AG04450 (cell line): ENCODE measurements around the gene STT3B. TPM values are rescaled to one million over a fixed set of nuclear protein-coding genes. Genes with fewer than 3 reads are reported as not detected.
"Not testable (repeated sequence)": the region's sequence is repeated elsewhere in the genome, so short reads cannot be mapped to it uniquely, and the experiment has no call there.

Experiments
- CTCF ChIA-PET: fragments of 300-600, 350-600 bp; formaldehyde crosslinking; extraction: SDS; loops from one replicate; lab custom pipeline; 2022; ENCODE audit warnings: antibody characterized with exemption, inconsistent platforms; lab: Charles Lee
- POLR2A ChIA-PET: fragments of 350-600 bp; formaldehyde crosslinking; extraction: SDS; loops from one replicate; lab custom pipeline; 2021; ENCODE audit warnings: antibody characterized with exemption, inconsistent platforms; lab: Yijun Ruan, JAX
- DNase-seq: peaks from one replicate; pipeline ENCODE4 v3.0.0-alpha.2; 2011; ENCODE audit warnings: low read depth, low spot score
- H3K27ac ChIP-seq: one replicate; pipeline ENCODE4 v1.5.1; 2012; ENCODE audit warnings: low read depth, low read length, control low read depth
- H3K27me3 ChIP-seq: one replicate; pipeline ENCODE4 v1.6.0; 2012; ENCODE audit warnings: low read length; ENCODE audit not compliant: control insufficient read depth, insufficient read depth
- H3K4me3 ChIP-seq: 2 replicates; pipeline ENCODE4 v1.5.1; 2011; ENCODE audit warnings: mild to moderate bottlenecking, low read depth, low read length, control low read depth
- H3K9me3 ChIP-seq: 2 replicates; pipeline ENCODE4 v1.5.1; 2012; ENCODE audit warnings: low read length; ENCODE audit not compliant: control insufficient read depth, insufficient read depth
- polyA plus RNA-seq: library from polyadenylated mRNA; depleted of rRNA; stranded (reverse); fragments of >200 nt; gene quantifications from 2 replicates; pipeline ENCODE4 v1.2.3, GENCODE V29; 2011
- TF ChIP-seq, protein P1 (sequence below): IDR thresholded peaks from 2 replicates; pipeline ENCODE4 v1.5.1; 2011; ENCODE audit warnings: low read depth, low read length, control low read depth, inconsistent platforms

STT3B gene
- polyA plus RNA-seq, 1 experiment: 112 TPM

DNA sequence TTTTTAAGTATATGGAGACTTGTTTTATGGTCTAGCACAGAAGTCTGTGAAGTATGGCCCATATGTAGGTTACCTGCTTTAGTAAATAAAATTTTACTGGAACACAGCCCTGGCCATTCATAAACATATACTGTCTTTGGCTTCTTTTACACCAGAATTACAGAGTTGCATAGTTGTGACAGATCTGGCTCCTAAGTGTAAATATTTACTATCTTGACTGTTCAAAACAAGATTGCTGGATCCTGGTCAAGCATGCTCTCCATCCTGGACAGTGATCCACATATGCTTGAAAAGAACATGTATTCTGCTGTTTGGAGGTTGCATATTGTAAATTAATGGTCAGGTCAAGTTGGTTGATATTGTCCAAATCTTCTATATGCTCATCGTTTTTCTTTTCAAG is 57.9 kb downstream of the STT3B start:
- Histone ChIP-seq H3K4me3 (no peak overlapping the region), H3K9me3 (no peaks in the 10 kb centered on the region), H3K27ac (no peak overlapping the region), H3K27me3 (no peaks in the 10 kb centered on the region)
- DNase-seq: no peak
- CTCF ChIA-PET: interaction anchor here (0.7 kb wide), 1 partner anchor 24 kb away, joined by 3 read pairs; no protein-coding TSS in a partner anchor
- POLR2A ChIA-PET: no interaction called here
- TF ChIP-seq, protein P1, sequence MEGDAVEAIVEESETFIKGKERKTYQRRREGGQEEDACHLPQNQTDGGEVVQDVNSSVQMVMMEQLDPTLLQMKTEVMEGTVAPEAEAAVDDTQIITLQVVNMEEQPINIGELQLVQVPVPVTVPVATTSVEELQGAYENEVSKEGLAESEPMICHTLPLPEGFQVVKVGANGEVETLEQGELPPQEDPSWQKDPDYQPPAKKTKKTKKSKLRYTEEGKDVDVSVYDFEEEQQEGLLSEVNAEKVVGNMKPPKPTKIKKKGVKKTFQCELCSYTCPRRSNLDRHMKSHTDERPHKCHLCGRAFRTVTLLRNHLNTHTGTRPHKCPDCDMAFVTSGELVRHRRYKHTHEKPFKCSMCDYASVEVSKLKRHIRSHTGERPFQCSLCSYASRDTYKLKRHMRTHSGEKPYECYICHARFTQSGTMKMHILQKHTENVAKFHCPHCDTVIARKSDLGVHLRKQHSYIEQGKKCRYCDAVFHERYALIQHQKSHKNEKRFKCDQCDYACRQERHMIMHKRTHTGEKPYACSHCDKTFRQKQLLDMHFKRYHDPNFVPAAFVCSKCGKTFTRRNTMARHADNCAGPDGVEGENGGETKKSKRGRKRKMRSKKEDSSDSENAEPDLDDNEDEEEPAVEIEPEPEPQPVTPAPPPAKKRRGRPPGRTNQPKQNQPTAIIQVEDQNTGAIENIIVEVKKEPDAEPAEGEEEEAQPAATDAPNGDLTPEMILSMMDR: no peak

DNA sequence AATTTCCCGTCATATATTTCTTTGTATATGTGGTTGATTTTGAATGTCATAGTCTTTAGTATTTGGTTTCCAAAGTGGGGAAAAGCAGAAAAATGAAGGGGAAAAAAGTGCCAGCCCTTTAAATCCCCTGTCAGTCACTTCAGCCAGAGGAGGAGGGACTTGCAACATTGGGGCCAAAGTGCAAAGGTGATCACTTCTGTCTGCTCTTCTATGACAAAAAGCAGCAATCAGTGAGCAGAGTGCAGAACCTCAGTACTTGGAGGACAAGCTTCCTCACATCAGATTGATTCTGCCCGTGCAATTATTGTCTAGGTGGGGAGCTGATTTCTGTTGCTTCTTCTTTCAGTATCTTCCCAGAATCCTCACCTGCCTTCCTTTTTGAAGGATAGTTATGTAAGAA is 60.0 kb downstream of the STT3B start:
- no peak for DNase-seq
- no peak overlapping the region for H3K27ac ChIP-seq
- ChIA-PET CTCF (no interaction called here), POLR2A (no interaction called here)
- no peak overlapping the region for H3K4me3 ChIP-seq
- H3K9me3 ChIP-seq: no peaks in the 10 kb centered on the region
- H3K27me3 ChIP-seq: no peaks in the 10 kb centered on the region
- TF ChIP-seq, protein P1: no peak

DNA sequence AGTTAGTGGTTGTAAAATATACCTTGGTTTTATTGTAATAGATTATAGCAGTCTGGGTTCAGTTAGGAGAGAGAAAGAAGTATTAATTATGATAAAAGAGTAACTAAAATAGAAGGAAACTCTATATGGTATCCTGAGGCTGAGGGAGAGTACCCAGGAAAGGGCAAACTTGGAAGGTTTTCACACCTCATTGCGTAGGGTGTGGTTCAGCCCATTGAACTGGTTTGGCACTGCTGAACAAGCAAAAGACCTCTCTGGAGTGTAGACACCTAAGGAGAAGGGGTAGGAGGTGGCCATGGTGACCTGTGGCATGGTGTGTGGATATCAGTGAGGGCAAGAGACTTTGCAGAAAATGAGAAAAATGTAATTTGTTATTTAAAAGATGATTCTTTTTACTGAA is 63.5 kb downstream of the STT3B start:
- DNase-seq: no peak
- H3K27me3 ChIP-seq: no peaks in the 10 kb centered on the region
- TF ChIP-seq, protein P1: no peak
- no peaks in the 10 kb centered on the region for H3K9me3 ChIP-seq
- POLR2A ChIA-PET: no interaction called here
- no peak overlapping the region for H3K4me3 ChIP-seq
- H3K27ac ChIP-seq: no peak overlapping the region
- CTCF ChIA-PET: interaction anchor here (0.6 kb wide), 1 partner anchor 43 kb away, joined by 3 read pairs; no protein-coding TSS in a partner anchor

DNA sequence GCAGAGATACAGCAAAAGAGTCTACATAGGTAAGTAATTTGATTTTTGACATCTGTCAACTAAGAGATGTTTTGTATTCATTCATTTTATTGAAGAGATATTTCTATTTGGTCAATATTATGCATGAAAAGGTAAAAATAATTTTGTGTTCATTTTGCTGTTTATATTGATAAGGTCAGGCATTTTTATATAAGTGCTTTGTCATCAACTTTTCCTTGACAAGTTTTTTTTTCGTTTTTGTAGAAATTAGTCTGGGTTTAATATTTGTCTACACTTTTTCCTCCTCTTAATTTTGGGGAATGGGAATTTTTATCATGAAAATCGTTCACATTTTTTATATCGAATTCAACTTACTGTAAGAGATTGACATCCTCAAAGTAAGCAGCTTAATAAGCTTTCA is 67.7 kb downstream of the STT3B start:
- no peak for DNase-seq
- Histone ChIP-seq H3K27me3 (no peaks in the 10 kb centered on the region), H3K4me3 (no peak overlapping the region), H3K9me3 (no peaks in the 10 kb centered on the region), H3K27ac (no peak overlapping the region)
- ChIA-PET POLR2A (no interaction called here), CTCF (interaction anchor here (0.7 kb wide), 1 partner anchor 544 kb away, joined by 3 read pairs; no protein-coding TSS in a partner anchor)
- TF ChIP-seq, protein P1: no peak

DNA sequence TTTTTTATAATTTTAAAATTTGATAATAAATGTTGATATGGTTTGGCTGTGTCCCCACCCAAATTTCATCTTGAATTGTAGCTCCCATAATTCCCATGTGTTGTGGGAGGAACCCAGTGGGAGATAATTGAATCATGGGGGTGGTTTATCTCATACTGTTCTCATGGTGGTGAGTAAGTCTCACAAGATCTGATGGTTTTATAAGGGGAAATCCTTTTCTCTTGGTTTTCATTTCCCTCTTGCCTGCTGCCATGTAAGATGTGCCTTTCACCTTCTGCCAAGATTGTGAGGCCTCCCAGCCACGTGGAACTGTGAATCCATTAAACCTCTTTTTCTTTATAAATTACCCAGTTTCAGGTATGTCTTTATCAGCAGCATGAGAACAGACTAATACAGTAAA is 72.6 kb downstream of the STT3B start:
- POLR2A ChIA-PET, H3K27ac ChIP-seq, H3K4me3 ChIP-seq, H3K27me3 ChIP-seq, CTCF ChIA-PET, DNase-seq, H3K9me3 ChIP-seq: not testable (repeated sequence)

DNA sequence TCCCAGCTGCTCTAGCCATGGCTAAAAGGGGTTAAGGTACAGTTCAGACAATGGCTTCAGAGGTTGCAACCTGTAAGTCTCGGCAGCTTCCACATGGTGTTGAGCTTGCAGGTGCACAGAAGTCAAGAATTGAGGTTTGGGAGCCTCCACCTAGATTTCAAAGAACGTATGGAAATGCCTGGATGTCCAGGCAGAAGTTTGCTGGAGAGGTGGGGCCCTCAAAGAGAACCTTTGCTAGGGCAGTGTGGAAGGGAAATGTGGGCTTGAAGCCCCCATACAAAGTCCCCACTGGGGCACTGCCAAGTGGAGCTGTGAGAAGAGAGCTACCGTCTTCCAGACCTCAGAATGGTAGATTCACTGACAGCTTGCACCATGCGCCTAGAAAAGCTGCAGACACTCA is 73.7 kb downstream of the STT3B start:
- no peaks in the 10 kb centered on the region for H3K27me3 ChIP-seq
- TF ChIP-seq, protein P1: no peak
- DNase-seq: no peak
- CTCF ChIA-PET: no interaction called here
- H3K4me3 ChIP-seq: no peak overlapping the region
- peaks cover 7% of the 10 kb centered on the region for H3K9me3 ChIP-seq
- POLR2A ChIA-PET: no interaction called here
- H3K27ac ChIP-seq: no peak overlapping the region
